Glutamatergic neuron (in vitro differentiated cells): ENCODE measurements around the gene NRDE2. TPM values are rescaled to one million over a fixed set of nuclear protein-coding genes. Genes with fewer than 3 reads are reported as not detected.

ENCODE experiments used
- DNase-seq: peaks from one replicate; pipeline ENCODE4 v3.0.0; 2022
- H3K27ac Mint-ChIP-seq: one replicate; pipeline ENCODE4 v1.8.0; 2020; ENCODE audit warnings: mild to moderate bottlenecking, mixed read lengths, inconsistent platforms; ENCODE audit not compliant: unreplicated experiment
- H3K27me3 Mint-ChIP-seq: one replicate; pipeline ENCODE4 v1.8.0; 2020; ENCODE audit warnings: mild to moderate bottlenecking, moderate library complexity, mixed read lengths, inconsistent platforms; ENCODE audit not compliant: unreplicated experiment
- H3K36me3 Mint-ChIP-seq: one replicate; pipeline ENCODE4 v1.8.0; 2020; ENCODE audit warnings: mild to moderate bottlenecking, mixed read lengths, inconsistent platforms; ENCODE audit not compliant: unreplicated experiment
- H3K4me1 Mint-ChIP-seq: one replicate; pipeline ENCODE4 v1.8.0; 2020; ENCODE audit warnings: mild to moderate bottlenecking, low read depth, mixed read lengths, inconsistent platforms; ENCODE audit not compliant: unreplicated experiment
- H3K4me3 Mint-ChIP-seq: one replicate; pipeline ENCODE4 v1.8.0; 2020; ENCODE audit warnings: mild to moderate bottlenecking, mixed read lengths, inconsistent platforms; ENCODE audit not compliant: unreplicated experiment
- H3K9me3 Mint-ChIP-seq: one replicate; pipeline ENCODE4 v1.8.0; 2020; ENCODE audit warnings: mild to moderate bottlenecking, moderate library complexity, mixed read lengths, inconsistent platforms; ENCODE audit not compliant: unreplicated experiment
- CTCF ChIP-seq: fragments of 200-600 bp; sonication (generic); IDR thresholded peaks from one replicate; pipeline ENCODE4 v1.5.0; 2021; ENCODE audit not compliant: partially characterized antibody, unreplicated experiment
- total RNA-seq: library from RNA; stranded (reverse); fragmentation: NEBNext Ultra II Directional; extraction: Animal tissue kit (Norgen Biotek cat#: 25700); gene quantifications from one replicate; pipeline ENCODE4 v1.2.1, GENCODE V29; 2021; ENCODE audit not compliant: unreplicated experiment

The NRDE2 gene
- total RNA-seq, 1 donor from 2014 or later: 22.4 TPM

DNA sequence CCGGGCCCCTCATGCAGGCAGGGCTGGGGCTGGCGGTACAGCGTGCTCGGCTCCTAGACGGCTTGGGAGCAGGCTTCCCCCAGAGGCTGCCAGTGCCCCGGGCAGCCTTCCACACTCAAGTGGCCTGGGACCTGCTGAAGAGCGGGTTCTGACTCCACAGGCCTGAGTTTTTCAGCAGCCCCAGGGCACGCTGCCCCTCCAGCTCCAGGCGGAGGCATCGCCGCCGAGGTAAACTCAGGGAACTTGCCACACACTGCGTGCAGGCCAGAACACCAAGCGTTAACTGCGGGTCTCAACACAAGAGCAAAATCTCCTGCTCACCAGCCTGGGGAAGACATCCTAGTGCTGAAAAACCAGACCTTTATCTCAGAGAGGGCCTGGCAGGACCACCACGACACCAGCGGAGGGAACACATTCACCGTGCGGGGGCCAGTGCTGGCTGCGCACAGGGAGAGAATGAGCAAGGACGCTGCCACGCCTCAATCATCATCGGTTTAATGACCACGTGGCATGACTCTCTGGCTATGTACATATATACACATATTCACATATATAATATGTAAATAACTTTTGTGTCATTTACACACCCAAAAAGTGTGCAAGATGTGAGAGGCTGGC, 54.1 kb downstream of the NRDE2 start:
- peak; percentile 40 for DNase-seq
- Mint-ChIP-seq H3K4me3 (no peak overlapping the region), H3K36me3 (no peaks in the 10 kb centered on the region), H3K27me3 (peaks cover 4% of the 10 kb centered on the region), H3K4me1 (peaks cover 40% of the 10 kb centered on the region), H3K9me3 (peaks cover 18% of the 10 kb centered on the region), H3K27ac (peak overlapping the region; percentile 8)
- TF ChIP-seq CTCF: no peak

- Mint-ChIP-seq H3K36me3 (no peaks in the 10 kb centered on the region), H3K9me3 (peaks cover 18% of the 10 kb centered on the region), H3K27ac (peak overlapping the region; percentile 92), H3K27me3 (peaks cover 4% of the 10 kb centered on the region), H3K4me1 (peaks cover 35% of the 10 kb centered on the region), H3K4me3 (peak overlapping the region; percentile 63)
- TF ChIP-seq CTCF: no peak
- peak; percentile 69 for DNase-seq
Measured at GRCh38 chr14:90276646-90277367, 54.9 kb downstream of the NRDE2 start.

GRCh38 chr14:90275820-90276219, 55.9 kb downstream of the NRDE2 start:
- no peak for DNase-seq
- Mint-ChIP-seq H3K9me3 (peaks cover 18% of the 10 kb centered on the region), H3K4me3 (no peak overlapping the region), H3K27me3 (peaks cover 4% of the 10 kb centered on the region), H3K36me3 (no peaks in the 10 kb centered on the region), H3K4me1 (peaks cover 27% of the 10 kb centered on the region), H3K27ac (peak overlapping the region; percentile 92)
- TF ChIP-seq CTCF: no peak

DNA sequence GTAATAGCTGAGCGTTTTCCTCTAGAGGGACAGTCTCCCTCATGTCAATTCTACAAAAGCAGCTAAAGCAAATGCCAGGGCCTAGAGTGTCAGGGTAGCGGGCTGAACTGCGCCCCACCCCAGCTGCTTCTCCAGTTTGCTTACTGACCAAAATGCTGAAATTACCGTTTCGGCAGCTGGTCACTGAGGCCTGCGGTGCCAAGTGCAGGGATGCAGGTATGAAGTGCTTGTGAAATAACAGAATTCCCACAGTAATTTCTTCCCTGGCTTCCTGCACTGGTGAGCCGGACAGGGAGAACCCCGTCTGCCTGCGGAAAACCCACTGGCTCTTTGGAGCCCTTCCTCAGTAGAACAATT, 56.3 kb downstream of the NRDE2 start:
- no peaks in the 10 kb centered on the region for H3K36me3 Mint-ChIP-seq
- TF ChIP-seq CTCF: no peak
- peaks cover 4% of the 10 kb centered on the region for H3K27me3 Mint-ChIP-seq
- peaks cover 18% of the 10 kb centered on the region for H3K9me3 Mint-ChIP-seq
- no peak overlapping the region for H3K4me3 Mint-ChIP-seq
- no peak for DNase-seq
- H3K27ac Mint-ChIP-seq: peak overlapping the region; percentile 28
- peaks cover 25% of the 10 kb centered on the region for H3K4me1 Mint-ChIP-seq

GRCh38 chr14:90274808-90275457, 56.8 kb downstream of the NRDE2 start:
- no peaks in the 10 kb centered on the region for H3K36me3 Mint-ChIP-seq
- peak overlapping the region; percentile 28 for H3K27ac Mint-ChIP-seq
- no peak for TF ChIP-seq CTCF
- peaks cover 18% of the 10 kb centered on the region for H3K9me3 Mint-ChIP-seq
- no peak for DNase-seq
- peaks cover 4% of the 10 kb centered on the region for H3K27me3 Mint-ChIP-seq
- peaks cover 25% of the 10 kb centered on the region for H3K4me1 Mint-ChIP-seq
- no peak overlapping the region for H3K4me3 Mint-ChIP-seq
